Kidney (tissue), 14 donors: ENCODE data around the gene PBX2. TPM values are rescaled to one million over a fixed set of nuclear protein-coding genes. Genes with fewer than 3 reads are reported as not detected.

Source experiments
- DNase-seq, 5 donors: peaks; one replicate each; pipeline ENCODE4 v3.0.0-alpha.2; 2013 to 2020
- FAIRE-seq: peaks from 2 replicates; lab custom pipeline; 2012; peaks lifted over from hg19 to GRCh38; lab: Jason Lieb, UNC
- H3K27ac ChIP-seq, 2 donors: one replicate each; pipeline ENCODE4 v1.7.0; 2013; ENCODE audit warnings: low read depth in 2 of 2, low read length in 2 of 2, inconsistent platforms in 1 of 2
- H3K27me3 ChIP-seq: one replicate; pipeline ENCODE4 v1.7.1; 2013; ENCODE audit warnings: low read length, inconsistent platforms; ENCODE audit not compliant: control insufficient read depth, insufficient read depth
- H3K36me3 ChIP-seq, 3 donors: one replicate each; pipeline versions ENCODE4 v1.7.0 to v1.7.1; 2013; ENCODE audit warnings: low read length in 3 of 3, control low read depth in 1 of 3, inconsistent platforms in 1 of 3; ENCODE audit not compliant: insufficient read depth in 3 of 3, control insufficient read depth in 2 of 3
- H3K4me1 ChIP-seq, 3 donors: one replicate each; pipeline versions ENCODE4 v1.7.0 to v1.7.1; 2013; ENCODE audit warnings: low read length in 3 of 3, inconsistent platforms in 1 of 3, low read depth in 1 of 3; ENCODE audit not compliant: control insufficient read depth in 2 of 3, insufficient read depth in 2 of 3
- H3K4me3 ChIP-seq, 3 donors: one replicate each; pipeline versions ENCODE4 v1.7.0 to v1.8.1; 2013; ENCODE audit warnings: low read length in 3 of 3, control low read depth in 1 of 3, inconsistent platforms in 1 of 3
- H3K9ac ChIP-seq, 3 donors: one replicate each; pipeline versions ENCODE4 v1.7.0 to v1.7.1; 2013; ENCODE audit warnings: low read length in 3 of 3, control low read depth in 1 of 3, inconsistent platforms in 1 of 3
- H3K9me3 ChIP-seq, 3 donors: one replicate each; pipeline versions ENCODE4 v1.7.0 to v1.7.1; 2013; ENCODE audit warnings: low read length in 3 of 3, control low read depth in 1 of 3, inconsistent platforms in 1 of 3; ENCODE audit not compliant: control insufficient read depth in 2 of 3, insufficient read depth in 1 of 3
- CTCF ChIP-seq: IDR thresholded peaks from 3 replicates; pipeline ENCODE4 v1.5.1; 2012; ENCODE audit warnings: mild to moderate bottlenecking, moderate library complexity, borderline replicate concordance; ENCODE audit not compliant: insufficient read depth; ENCODE audit errors: extremely low read depth
- intact Hi-C: fragments of 100-400 bp; cut with DNase I; formaldehyde crosslinking; loops from one replicate; pipeline ENCODE4 v1.11.1; 2022
- polyA plus RNA-seq: library from polyadenylated mRNA; stranded (reverse); fragments of 350-450 nt; fragmentation: Illumina TruSeq; extraction: RNeasy Lipid Tissue Mini Kit (QIAGEN cat#74804); gene quantifications from one replicate; pipeline ENCODE4 v1.2.3, GENCODE V29; 2014; ENCODE audit warnings: low read depth, low replicate concordance; ENCODE audit not compliant: insufficient read depth
- total RNA-seq: library from RNA; stranded (reverse); fragmentation: NEBNext Ultra II Directional; extraction: Animal tissue kit (Norgen Biotek cat#: 25700); gene quantifications from one replicate; pipeline ENCODE4 v1.2.1, GENCODE V29; 2021
- donor health status: control.
- donor health status: control.
- donor health status: control.
- donor health status: control.
- donor health status: control.
- donor health status: DM: yes; HTN: yes; CAD: no.
- donor health status: Normal renal cell carcinoma (clear cell type).

Gene PBX2
- total and polyA plus RNA-seq, 2 donors from 2014 or later, result 34.6 to 87.3 TPM

- peaks cover 2 to 18% (median 3%) of the 10 kb centered on the region in 3 donors for H3K36me3 ChIP-seq
- no peak for FAIRE-seq
- intact Hi-C loops, result no loop called here
- no peak overlapping the region for H3K4me3 ChIP-seq
- no peaks in the 10 kb centered on the region for H3K9me3 ChIP-seq
- no peak overlapping the region for H3K9ac ChIP-seq
- H3K4me1 ChIP-seq, result peaks cover 3 to 21% (median 17%) of the 10 kb centered on the region in 3 donors
- DNase-seq, result peak in 2 of 5 donors; percentile 41 to 50
- no peaks in the 10 kb centered on the region for H3K27me3 ChIP-seq
- no peak for TF ChIP-seq CTCF
- no peak overlapping the region for H3K27ac ChIP-seq
Measured at GRCh38 chr6:32181915-32182529, 8.0 kb downstream of the PBX2 start.

GRCh38 chr6:32181148-32181702 is 8.8 kb downstream of the PBX2 start:
- H3K4me3 ChIP-seq, result no peak overlapping the region
- DNase-seq (peak in 2 of 5 donors; percentile 32 to 71), FAIRE-seq (no peak)
- intact Hi-C loops, result no loop called here
- peaks cover 7 to 26% (median 20%) of the 10 kb centered on the region in 3 donors for H3K4me1 ChIP-seq
- no peak overlapping the region for H3K9ac ChIP-seq
- H3K27ac ChIP-seq, result no peak overlapping the region
- H3K9me3 ChIP-seq, result no peaks in the 10 kb centered on the region
- H3K27me3 ChIP-seq, result no peaks in the 10 kb centered on the region
- no peak for TF ChIP-seq CTCF
- peaks cover 0 to 12% (median 0%) of the 10 kb centered on the region in 3 donors for H3K36me3 ChIP-seq

DNA sequence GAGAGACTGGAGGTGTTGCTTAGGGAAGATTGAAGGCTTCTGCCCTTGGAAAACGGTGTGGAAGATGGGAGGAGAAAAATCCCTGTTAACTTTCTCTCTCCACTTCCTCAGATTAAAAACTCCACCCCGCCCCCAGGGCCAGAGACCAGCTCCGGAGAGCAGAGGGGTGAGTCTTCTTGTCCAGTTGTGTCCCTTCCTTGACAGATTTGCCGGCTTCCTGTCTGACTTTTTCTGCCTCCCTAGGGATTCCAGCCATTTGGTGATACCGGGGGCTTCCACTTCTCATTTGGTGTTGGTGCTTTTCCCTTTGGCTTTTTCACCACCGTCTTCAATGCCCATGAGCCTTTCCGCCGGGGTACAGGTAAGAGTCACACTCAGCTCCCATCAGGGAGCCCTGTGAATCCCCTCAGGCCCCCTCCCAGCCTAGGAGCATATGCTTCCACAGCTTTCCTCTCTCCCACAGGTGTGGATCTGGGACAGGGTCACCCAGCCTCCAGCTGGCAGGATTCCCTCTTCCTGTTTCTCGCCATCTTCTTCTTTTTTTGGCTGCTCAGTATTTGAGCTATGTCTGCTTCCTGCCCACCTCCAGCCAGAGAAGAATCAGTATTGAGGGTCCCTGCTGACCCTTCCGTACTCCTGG is 10.1 kb downstream of the PBX2 start:
- H3K4me1 ChIP-seq, result peaks cover 7 to 27% (median 25%) of the 10 kb centered on the region in 3 donors
- H3K9ac ChIP-seq, result peak overlapping the region in 1 of 3 donors; percentile 88

More for the DNA sequence above, 10.1 kb downstream of the PBX2 start:
- Histone ChIP-seq H3K36me3 (peaks cover 0 to 12% (median 0%) of the 10 kb centered on the region in 3 donors), H3K27me3 (no peaks in the 10 kb centered on the region), H3K9me3 (no peaks in the 10 kb centered on the region), H3K27ac (no peak overlapping the region), H3K4me3 (peak overlapping the region in 1 of 3 donors; percentile 99)
- intact Hi-C loops, result no loop called here
- no peak for TF ChIP-seq CTCF
- DNase-seq, result peak in 2 of 5 donors; percentile 43 to 51
- no peak for FAIRE-seq
